ENCODE data around the gene ANK3. TPM values are rescaled to one million over a fixed set of nuclear protein-coding genes. Genes with fewer than 3 reads are reported as not detected.

Gene ANK3
- total RNA-seq, 2 donors from 2014 or later, result 65.0 to 79.5 TPM

DNA sequence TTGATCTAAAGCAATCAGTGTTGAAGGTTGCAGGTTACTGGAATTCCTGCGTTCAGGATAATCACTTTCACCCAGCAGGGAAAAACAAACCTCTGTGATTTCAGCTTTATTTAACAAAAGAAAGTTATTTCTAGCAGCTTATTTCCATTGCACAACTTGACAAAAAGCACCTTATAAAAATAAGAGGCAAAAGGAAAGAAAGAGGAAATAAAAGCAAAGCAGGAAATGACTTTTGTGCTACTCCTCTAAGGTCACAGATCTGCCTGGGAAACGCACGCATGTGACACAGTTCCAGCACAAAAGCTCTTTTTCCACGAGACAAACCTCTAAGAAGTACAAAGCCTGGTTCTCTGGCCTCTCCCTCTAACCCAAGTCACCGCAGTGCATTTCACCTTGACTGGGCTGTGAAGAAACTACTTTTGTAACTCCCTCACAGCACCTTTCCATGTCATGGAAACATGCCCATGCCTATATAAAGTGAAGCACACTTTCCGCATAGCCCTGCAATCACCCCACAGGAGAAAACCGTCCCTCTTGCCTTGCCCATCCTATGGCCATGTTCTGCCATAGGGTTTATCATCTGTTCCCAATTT is 870 bp downstream of the ANK3 start:
- Mint-ChIP-seq H3K4me3 (no peak overlapping the region), H3K36me3 (ENCODE audit: low read depth) (no peaks in the 10 kb centered on the region), H3K4me1 (peaks cover 32% of the 10 kb centered on the region), H3K27me3 (ENCODE audit: insufficient read depth) (peaks cover 14% of the 10 kb centered on the region), H3K9me3 (no peaks in the 10 kb centered on the region), H3K27ac (no peak overlapping the region)
- Histone ChIP-seq H3K27ac (ENCODE audit: low read depth, low read length) (no peak overlapping the region), H3K4me3 (ENCODE audit: low read length) (no peak overlapping the region), H3K27me3 (ENCODE audit: control insufficient read depth, insufficient read depth, low read length, poor library complexity, severe bottlenecking) (no peaks in the 10 kb centered on the region), H3K9me3 (ENCODE audit: control insufficient read depth, low read length) (no peaks in the 10 kb centered on the region), H3K4me1 (ENCODE audit: control insufficient read depth, insufficient read depth, low read length) (peaks cover 20% of the 10 kb centered on the region), H3K9ac (ENCODE audit: extremely low read depth, low read length, poor library complexity, severe bottlenecking) (no peak overlapping the region), H3K36me3 (ENCODE audit: control insufficient read depth, insufficient read depth, low read length) (no peaks in the 10 kb centered on the region)
- WGBS, 2 experiments (ENCODE audit: insufficient coverage in 1 of 2, insufficient read length in 1 of 2), result 72 to 86% methylated on average over 6 to 7 of the region's 7 CpGs
- TF ChIP-seq, protein P1, sequence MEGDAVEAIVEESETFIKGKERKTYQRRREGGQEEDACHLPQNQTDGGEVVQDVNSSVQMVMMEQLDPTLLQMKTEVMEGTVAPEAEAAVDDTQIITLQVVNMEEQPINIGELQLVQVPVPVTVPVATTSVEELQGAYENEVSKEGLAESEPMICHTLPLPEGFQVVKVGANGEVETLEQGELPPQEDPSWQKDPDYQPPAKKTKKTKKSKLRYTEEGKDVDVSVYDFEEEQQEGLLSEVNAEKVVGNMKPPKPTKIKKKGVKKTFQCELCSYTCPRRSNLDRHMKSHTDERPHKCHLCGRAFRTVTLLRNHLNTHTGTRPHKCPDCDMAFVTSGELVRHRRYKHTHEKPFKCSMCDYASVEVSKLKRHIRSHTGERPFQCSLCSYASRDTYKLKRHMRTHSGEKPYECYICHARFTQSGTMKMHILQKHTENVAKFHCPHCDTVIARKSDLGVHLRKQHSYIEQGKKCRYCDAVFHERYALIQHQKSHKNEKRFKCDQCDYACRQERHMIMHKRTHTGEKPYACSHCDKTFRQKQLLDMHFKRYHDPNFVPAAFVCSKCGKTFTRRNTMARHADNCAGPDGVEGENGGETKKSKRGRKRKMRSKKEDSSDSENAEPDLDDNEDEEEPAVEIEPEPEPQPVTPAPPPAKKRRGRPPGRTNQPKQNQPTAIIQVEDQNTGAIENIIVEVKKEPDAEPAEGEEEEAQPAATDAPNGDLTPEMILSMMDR (conservative IDR thresholded peaks at IDR 0.05), result no peak
- peak; percentile 51 for DNase-seq

DNA sequence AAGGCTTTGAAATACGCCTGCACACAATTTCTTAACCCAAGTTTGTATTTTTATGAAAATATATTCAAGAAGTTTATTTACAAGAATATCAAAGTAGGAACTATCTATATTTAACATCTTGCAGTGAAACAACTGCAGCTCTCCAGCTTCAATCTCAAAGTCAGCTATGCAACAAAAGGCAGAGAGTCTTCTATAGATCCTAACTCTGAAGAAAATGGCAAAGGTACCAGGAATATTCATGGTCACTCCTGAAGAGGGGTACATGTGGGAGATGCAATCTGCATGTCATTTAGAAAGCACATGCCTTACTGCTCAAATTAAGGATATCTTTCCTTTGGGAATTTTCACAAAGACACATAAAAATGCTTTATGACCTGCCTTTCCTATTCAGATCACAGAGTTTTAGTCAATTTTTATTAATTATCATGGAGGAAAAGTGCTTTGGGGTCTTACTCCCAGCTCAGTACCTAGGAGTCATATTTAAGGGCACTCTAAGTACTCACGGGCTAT is 1.5 kb downstream of the ANK3 start:
- Mint-ChIP-seq H3K27ac (no peak overlapping the region), H3K36me3 (ENCODE audit: low read depth) (no peaks in the 10 kb centered on the region), H3K9me3 (no peaks in the 10 kb centered on the region), H3K4me1 (peaks cover 32% of the 10 kb centered on the region), H3K27me3 (ENCODE audit: insufficient read depth) (peaks cover 14% of the 10 kb centered on the region), H3K4me3 (no peak overlapping the region)
- DNase-seq, result no peak
- Histone ChIP-seq H3K9ac (ENCODE audit: extremely low read depth, low read length, poor library complexity, severe bottlenecking) (no peak overlapping the region), H3K36me3 (ENCODE audit: control insufficient read depth, insufficient read depth, low read length) (no peaks in the 10 kb centered on the region), H3K4me3 (ENCODE audit: low read length) (no peak overlapping the region), H3K27ac (ENCODE audit: low read depth, low read length) (no peak overlapping the region), H3K27me3 (ENCODE audit: control insufficient read depth, insufficient read depth, low read length, poor library complexity, severe bottlenecking) (no peaks in the 10 kb centered on the region), H3K4me1 (ENCODE audit: control insufficient read depth, insufficient read depth, low read length) (peaks cover 20% of the 10 kb centered on the region), H3K9me3 (ENCODE audit: control insufficient read depth, low read length) (no peaks in the 10 kb centered on the region)
- WGBS, 2 experiments (ENCODE audit: insufficient coverage in 1 of 2, insufficient read length in 1 of 2), result 67 to 89% methylated on average over 1 to 2 of the region's 2 CpGs
- TF ChIP-seq, protein P1 (conservative IDR thresholded peaks at IDR 0.05), result no peak

- Mint-ChIP-seq H3K9me3 (no peaks in the 10 kb centered on the region), H3K4me1 (peaks cover 32% of the 10 kb centered on the region), H3K4me3 (no peak overlapping the region), H3K27ac (no peak overlapping the region), H3K27me3 (ENCODE audit: insufficient read depth) (peaks cover 14% of the 10 kb centered on the region), H3K36me3 (ENCODE audit: low read depth) (no peaks in the 10 kb centered on the region)
- Histone ChIP-seq H3K9me3 (ENCODE audit: control insufficient read depth, low read length) (no peaks in the 10 kb centered on the region), H3K27me3 (ENCODE audit: control insufficient read depth, insufficient read depth, low read length, poor library complexity, severe bottlenecking) (no peaks in the 10 kb centered on the region), H3K9ac (ENCODE audit: extremely low read depth, low read length, poor library complexity, severe bottlenecking) (no peak overlapping the region), H3K4me1 (ENCODE audit: control insufficient read depth, insufficient read depth, low read length) (peaks cover 20% of the 10 kb centered on the region), H3K4me3 (ENCODE audit: low read length) (no peak overlapping the region), H3K27ac (ENCODE audit: low read depth, low read length) (peak overlapping the region; percentile 27), H3K36me3 (ENCODE audit: control insufficient read depth, insufficient read depth, low read length) (no peaks in the 10 kb centered on the region)
- 84 to 89% methylated on average over 1 to 2 of the region's 2 CpGs for WGBS, 2 experiments (ENCODE audit: insufficient coverage in 1 of 2, insufficient read length in 1 of 2)
- TF ChIP-seq, protein P1 (conservative IDR thresholded peaks at IDR 0.05), result no peak
- DNase-seq, result no peak
These were observed 2.1 kb downstream of the ANK3 start for GRCh38 chr10:60387531-60387930.
